Tibial nerve (tissue), 3 donors: Measurements from ENCODE around the gene ASCC2.

Experiments used
- CTCF ChIP-seq, 5 experiments: fragments of 200-600 bp in 3 of 5; fragments of 450-650 bp in 2 of 5; sonication (generic) in 3 of 5; IDR thresholded peaks; one replicate each; pipeline ENCODE4 v1.5.1; 2016 to 2019; ENCODE audit warnings: antibody characterized with exemption in 5 of 5, mild to moderate bottlenecking in 3 of 5, moderate library complexity in 2 of 5
- POLR2A ChIP-seq, 2 donors: fragments of 450-650 bp; IDR thresholded peaks; one replicate each; pipeline ENCODE4 v1.6.1; 2017; ENCODE audit warnings: antibody characterized with exemption in 2 of 2, mild to moderate bottlenecking in 2 of 2, moderate library complexity in 2 of 2

- no peak for TF ChIP-seq CTCF (IDR thresholded peaks at IDR 0.05)
- TF ChIP-seq POLR2A (IDR thresholded peaks at IDR 0.05): no peak
Measured at GRCh38 chr22:29758959-29759358, 79.1 kb downstream of the ASCC2 start.
